HG03521 (cell line): ENCODE data around the gene MRPL36.
"Not testable (repeated sequence)": the region's sequence is repeated elsewhere in the genome, so short reads cannot be mapped to it uniquely, and the experiment has no call there.

Experiments used
- ATAC-seq: cut with Tn5 transposase; IDR thresholded peaks from one replicate; pipeline ENCODE4 v1.9.1; 2021; ENCODE audit warnings: mild to moderate bottlenecking, moderate library complexity; ENCODE audit not compliant: unreplicated experiment

MRPL36 gene

GRCh38 chr5:1799602-1800471, at the start of gene MRPL36:
TSS of gene MRPL36 (minus strand) at chr5:1799837. CDS start at chr5:1798935, 902 bp downstream.
- ATAC-seq = peak; percentile 57

- ATAC-seq = no peak
Measured at GRCh38 chr5:1847611-1848010, 48.0 kb upstream of the MRPL36 start.

- ATAC-seq = no peak
Measured at GRCh38 chr5:1847056-1847455, 47.4 kb upstream of the MRPL36 start.

GRCh38 chr5:1846583-1846982, 46.9 kb upstream of the MRPL36 start:
- no peak for ATAC-seq

GRCh38 chr5:1845696-1846095, 46.1 kb upstream of the MRPL36 start:
- no peak for ATAC-seq

DNA sequence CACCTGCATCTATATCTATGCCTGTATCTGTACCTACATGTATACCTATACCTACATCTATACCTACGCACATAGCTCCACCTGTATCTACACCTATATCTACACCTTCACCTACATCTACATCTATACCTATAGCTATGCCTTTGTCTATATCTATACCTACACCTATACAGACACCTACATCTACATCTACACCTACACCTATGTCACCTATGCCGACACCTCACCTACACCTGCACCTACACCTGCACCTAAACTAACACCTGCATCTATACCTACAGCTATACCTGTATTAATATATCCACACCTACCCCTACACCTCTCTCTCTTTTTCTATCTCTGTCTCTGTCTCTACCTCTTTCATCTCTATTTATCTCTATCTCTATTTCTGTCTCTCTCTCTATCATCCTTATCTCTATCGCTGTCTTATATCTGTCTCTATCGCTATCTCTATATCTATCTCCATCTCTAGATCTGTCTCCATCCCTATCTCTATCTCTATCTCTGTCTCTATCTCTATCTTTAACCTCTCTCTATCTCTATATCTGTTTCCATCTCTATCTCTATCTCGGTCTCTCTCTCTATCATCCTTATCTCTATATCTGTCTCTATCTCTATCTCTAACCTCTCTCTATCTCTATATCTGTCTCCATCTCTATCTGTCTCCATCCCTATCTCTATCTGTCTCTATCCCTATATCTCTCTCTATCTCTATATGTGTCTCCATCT, 45.2 kb upstream of the MRPL36 start:
- ATAC-seq = no peak

- ATAC-seq = not testable (repeated sequence)
Measured at GRCh38 chr5:1843761-1844160, 44.1 kb upstream of the MRPL36 start.

DNA sequence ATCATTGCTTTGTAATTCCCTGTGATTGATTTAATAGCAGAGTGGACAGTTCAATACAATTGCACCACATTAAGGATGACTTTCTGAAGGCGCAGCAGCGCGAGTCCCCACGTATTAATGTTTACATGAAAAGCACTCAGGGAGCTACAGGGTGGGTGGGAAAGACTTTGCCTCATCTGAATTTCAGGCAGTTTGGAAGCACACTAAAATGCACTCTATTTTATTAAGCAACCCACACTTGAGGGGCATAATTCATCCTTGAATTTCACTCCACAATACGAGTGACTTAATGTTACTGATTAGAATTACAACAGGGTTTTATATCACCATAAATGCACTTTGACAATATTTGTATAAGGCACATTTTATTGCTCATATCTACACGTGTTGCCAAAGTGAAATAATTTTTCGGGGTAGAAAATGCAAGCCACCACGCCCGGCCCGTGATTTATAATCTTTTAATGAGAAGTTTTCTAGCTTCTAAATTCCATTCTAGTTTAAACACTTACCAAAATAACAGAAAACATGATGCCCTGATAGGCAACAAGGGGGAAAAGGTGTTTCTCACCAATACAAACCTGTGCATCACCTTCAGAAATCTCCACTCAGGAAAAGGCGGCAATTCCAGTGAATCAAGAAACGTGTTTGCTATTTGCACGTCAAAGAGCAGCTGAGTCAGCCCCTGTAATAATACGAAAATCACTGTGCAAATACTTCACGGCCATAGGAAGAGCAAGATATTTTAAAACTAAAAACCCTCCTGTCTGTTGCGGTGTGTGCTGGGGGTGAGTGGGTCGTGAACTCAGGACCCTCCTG, 42.6 kb upstream of the MRPL36 start:
- no peak for ATAC-seq

DNA sequence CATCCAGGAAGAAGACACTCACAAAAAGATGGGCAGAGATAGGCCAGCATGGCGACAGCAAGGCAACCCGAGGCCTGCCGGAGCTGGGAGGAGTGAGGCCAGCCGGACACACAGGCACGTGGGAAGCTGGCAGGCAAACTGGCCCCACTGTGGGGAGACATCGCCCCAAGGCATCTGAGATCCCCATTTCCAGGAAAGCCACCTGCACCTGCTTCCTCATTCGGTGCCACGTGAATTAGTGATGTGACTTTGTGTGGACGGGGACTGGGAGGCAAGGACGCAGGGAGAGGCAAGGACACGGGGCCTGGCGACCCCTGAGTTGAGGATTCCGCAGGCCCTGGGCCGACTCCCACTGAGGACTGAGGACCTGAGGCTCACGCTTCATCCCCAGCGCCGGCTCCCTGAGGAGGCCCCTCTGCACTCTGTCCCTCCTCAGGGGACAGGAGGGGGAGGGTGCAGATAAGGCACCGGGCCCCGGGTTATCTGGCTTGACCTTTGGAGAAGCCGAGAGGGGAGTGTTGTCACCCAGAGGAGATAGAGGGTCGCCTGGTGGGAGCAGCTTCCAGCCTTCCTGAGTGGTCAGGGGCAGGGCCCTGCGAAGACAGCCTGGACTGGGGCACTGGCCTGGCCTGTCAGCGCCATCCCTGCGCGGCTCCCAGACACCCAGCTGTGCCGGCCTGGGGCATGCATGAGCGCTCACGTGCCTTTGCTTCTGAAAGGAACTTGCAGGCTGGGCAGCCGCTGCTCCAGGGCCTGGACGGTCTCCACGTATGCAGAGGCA, 41.3 kb upstream of the MRPL36 start:
- no peak for ATAC-seq

GRCh38 chr5:1840071-1840547, 40.5 kb upstream of the MRPL36 start:
- ATAC-seq = no peak

GRCh38 chr5:1838013-1838412, 38.4 kb upstream of the MRPL36 start:
- ATAC-seq = no peak

GRCh38 chr5:1836891-1837880, 37.5 kb upstream of the MRPL36 start:
- no peak for ATAC-seq

- no peak for ATAC-seq
Measured at GRCh38 chr5:1836176-1836890, 36.7 kb upstream of the MRPL36 start.

DNA sequence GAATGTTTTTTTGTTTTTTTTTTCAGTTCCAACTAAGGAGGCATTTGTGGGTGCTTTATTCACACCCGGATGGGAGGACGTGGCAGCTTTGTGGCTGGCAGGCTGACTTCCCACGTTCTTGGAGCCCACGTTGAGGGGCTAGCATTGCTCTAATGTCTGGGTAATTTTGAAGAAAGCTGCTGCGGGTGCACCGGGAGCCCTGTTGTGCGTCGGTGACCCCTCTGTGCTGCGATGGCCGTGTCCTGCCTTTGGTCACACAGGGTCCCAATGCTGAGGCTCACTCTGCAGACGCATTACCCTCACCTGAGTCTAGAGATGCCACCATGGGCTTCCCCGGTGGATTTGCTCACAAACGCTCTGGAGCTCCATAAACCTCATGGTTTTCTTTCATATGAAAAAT, 35.8 kb upstream of the MRPL36 start:
- no peak for ATAC-seq

DNA sequence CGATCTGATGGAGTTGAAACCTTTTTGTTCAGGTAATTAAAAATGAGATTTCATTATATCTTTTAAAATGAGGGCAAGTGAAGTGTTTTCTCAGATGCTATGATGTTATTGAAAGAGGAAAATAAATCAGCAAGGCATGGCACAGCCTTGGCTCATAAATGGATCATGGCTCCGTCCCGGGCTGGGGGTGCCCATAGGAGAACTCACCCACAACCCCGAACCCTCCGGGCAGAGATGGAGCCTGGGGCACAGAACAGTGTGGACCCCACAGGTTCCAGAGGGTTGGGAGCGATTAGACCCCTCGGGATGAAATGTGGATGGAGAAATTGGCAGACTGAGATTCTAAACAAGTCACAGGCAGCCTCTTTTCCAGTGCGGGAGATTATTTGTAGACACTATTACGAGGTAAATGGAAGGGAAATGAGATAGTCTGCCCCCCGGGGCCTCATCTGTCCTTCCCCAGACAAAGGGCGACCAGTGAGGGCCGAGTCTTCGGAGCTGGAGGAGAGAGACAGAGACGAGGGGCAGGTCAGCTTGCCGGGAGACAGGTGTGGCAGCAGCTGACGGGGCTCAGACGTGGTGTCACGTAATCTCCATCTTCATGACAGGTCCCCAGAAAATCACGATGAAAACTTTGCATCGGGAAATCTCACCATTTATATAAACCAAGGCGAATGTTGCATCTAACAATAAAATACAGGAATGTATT, 35.2 kb upstream of the MRPL36 start:
- ATAC-seq = no peak

DNA sequence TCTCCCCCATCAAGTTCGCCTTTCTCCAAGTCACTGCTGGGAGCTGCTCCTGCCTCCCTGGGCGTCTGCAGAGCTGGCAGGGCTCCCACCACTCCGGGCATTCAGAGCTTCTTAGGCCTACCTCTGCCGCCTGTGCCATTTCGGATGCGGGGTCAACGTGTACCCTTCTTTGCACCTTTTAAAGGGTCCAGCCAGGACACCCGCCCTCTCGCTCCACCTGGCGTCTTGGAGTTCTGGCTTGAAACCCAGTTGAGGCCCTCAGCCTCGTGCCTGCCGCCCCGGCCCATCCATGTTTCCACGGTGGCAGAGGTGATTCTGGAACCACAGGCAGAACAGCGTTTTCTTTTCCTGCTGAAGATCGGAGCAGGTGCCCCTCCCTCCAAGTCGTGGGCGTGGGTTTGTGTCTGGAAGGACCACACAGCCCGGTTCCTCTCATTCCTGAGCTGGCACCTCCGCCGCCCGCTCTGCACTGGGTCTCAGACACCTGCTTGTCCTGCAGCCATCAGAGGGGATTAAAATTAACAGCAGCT, 34.5 kb upstream of the MRPL36 start:
- ATAC-seq = no peak

DNA sequence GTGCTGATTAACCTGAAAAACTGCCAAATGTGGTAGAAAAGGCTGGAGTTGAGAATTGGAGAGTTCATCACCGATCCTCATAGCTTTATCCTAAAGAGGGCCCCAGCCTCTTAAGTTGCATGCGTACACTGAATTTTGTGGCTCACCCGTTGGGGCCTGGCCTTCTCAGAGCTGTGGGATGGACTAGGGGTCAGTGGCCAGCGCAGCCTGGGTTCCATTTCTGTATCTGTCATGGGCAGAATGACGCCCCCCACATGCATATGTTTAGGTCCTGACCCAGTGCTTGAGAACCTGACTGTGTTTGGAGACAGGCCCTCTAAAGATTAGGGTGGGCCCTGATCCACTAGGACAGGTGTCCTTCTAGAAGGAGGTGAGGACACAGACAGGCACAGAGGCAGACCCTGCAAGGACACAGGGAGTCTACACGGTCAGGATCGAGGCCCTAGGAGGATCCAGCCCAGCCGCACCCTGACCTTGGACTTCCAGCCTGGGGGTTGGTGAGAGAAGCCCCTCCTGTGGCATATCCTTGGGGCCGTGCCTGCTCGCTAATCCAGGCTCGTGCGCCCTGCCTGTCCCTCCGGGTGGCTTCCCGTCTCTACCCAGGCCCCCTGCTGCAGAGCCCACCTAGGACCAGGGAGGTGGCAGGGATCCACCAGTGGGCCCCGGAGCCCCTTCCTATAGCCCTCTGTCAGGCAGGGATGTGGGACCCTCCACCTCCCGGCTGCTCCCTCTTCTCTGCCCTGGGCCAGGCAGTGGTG, 33.8 kb upstream of the MRPL36 start:
- ATAC-seq = no peak
